ENCODE data around the gene PEX7. TPM values are rescaled to one million over a fixed set of nuclear protein-coding genes. Genes with fewer than 3 reads are reported as not detected.

Gene PEX7
- polyA plus RNA-seq, 1 experiment, result 5.6 TPM

GRCh38 chr6:136790411-136791295 lies 31.7 kb upstream of the PEX7 start:
- Histone ChIP-seq H3K36me3 (ENCODE audit: control insufficient read depth, insufficient read depth, low read length) (no peaks in the 10 kb centered on the region), H3K27me3 (ENCODE audit: control insufficient read depth, insufficient read depth, low read length) (no peaks in the 10 kb centered on the region), H3K4me3 (ENCODE audit: low read depth, low read length) (peak overlapping the region; percentile 98)
- no peak for DNase-seq (ENCODE audit: low read depth)
- POLR2A ChIA-PET, result interaction anchor here (0.6 to 0.8 kb wide), 3 partner anchors 148 to 1291 kb away, joined by 3 to 4 read pairs (median 3); no protein-coding TSS in a partner anchor
- CTCF ChIA-PET, result interaction anchor here (1.2 to 7.5 kb wide), 4 partner anchors 16 to 241 kb away, joined by 3 to 235 read pairs (median 6); partner anchors contain the start of gene MAP7
- TF ChIP-seq, protein P1, sequence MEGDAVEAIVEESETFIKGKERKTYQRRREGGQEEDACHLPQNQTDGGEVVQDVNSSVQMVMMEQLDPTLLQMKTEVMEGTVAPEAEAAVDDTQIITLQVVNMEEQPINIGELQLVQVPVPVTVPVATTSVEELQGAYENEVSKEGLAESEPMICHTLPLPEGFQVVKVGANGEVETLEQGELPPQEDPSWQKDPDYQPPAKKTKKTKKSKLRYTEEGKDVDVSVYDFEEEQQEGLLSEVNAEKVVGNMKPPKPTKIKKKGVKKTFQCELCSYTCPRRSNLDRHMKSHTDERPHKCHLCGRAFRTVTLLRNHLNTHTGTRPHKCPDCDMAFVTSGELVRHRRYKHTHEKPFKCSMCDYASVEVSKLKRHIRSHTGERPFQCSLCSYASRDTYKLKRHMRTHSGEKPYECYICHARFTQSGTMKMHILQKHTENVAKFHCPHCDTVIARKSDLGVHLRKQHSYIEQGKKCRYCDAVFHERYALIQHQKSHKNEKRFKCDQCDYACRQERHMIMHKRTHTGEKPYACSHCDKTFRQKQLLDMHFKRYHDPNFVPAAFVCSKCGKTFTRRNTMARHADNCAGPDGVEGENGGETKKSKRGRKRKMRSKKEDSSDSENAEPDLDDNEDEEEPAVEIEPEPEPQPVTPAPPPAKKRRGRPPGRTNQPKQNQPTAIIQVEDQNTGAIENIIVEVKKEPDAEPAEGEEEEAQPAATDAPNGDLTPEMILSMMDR (IDR thresholded peaks at IDR 0.05; ENCODE audit: insufficient read depth, low read depth, low read length), result no peak

DNA sequence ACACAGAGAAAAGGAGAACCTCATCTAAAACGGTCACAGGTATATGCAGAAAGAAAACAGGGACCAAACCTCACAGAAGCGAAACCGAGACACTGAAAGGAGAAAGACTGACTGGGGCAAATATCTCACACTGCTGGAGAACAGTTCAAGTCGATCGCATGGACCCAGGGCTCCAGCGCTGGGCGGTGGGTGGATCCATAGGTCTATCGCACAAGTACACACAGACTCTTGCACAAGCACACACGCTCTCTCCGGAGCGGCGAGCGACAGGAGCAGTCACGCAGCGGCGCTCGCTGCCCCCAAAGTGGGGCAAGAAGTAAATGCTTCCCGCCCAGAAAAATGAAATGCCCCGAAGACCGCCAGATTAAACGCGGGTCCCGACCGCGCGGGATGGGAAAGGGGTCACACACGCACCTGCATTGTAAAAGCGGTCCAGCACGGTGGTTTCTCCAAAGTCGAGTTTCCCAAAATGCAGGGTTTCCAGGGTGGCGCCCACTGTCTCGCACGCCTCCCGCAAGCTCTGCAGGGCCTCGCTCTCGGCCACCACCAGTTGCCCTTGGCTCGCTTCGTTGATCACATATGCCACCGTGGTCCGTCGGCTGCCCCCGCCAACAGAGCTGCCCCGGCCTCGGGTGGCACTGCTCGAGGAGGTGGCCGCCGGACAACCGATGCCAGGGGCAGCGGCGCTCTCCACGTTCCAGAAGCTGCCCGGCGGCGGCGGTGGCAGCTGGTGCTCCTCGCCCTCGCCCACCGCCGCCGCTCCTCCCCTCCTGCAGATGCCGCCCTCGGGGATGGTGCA lies 30.9 kb upstream of the PEX7 start:
- ChIA-PET POLR2A (no interaction called here), CTCF (interaction anchor here (0.7 to 7.5 kb wide), 51 partner anchors 10 to 523 kb away, joined by 3 to 235 read pairs (median 5); partner anchors contain the start of genes BCLAF1 and MAP7)
- H3K27me3 ChIP-seq (ENCODE audit: control insufficient read depth, insufficient read depth, low read length), result no peaks in the 10 kb centered on the region
- peak overlapping the region; percentile 98 for H3K4me3 ChIP-seq (ENCODE audit: low read depth, low read length)
- TF ChIP-seq, protein P1 (IDR thresholded peaks at IDR 0.05; ENCODE audit: insufficient read depth, low read depth, low read length), result no peak
- DNase-seq (ENCODE audit: low read depth), result no peak
- no peaks in the 10 kb centered on the region for H3K36me3 ChIP-seq (ENCODE audit: control insufficient read depth, insufficient read depth, low read length)

DNA sequence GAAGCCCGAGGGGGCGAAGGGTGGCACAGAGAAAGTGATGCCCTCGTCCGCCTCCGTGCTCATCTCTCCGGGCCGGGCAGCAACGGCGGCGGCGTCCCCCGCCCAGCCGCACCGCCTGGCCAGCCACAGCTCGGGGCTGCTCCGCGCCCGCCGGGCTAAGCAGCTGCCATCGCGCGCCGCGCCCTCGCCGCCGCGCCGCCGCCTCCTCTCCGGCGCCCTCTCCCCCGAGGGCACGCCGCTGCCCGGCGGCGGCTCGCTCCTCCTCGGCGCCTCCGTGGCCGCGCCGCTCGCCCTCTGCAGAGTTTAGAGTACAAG lies 30.3 kb upstream of the PEX7 start:
- ChIA-PET CTCF (interaction anchor here (0.6 to 7.5 kb wide), 61 partner anchors 8 to 543 kb away, joined by 3 to 235 read pairs (median 5); partner anchors contain the start of genes BCLAF1 and MAP7), POLR2A (no interaction called here)
- no peak for DNase-seq (ENCODE audit: low read depth)
- Histone ChIP-seq H3K4me3 (ENCODE audit: low read depth, low read length) (peak overlapping the region; percentile 98), H3K27me3 (ENCODE audit: control insufficient read depth, insufficient read depth, low read length) (no peaks in the 10 kb centered on the region), H3K36me3 (ENCODE audit: control insufficient read depth, insufficient read depth, low read length) (no peaks in the 10 kb centered on the region)
- TF ChIP-seq, protein P1 (IDR thresholded peaks at IDR 0.05; ENCODE audit: insufficient read depth, low read depth, low read length), result no peak

DNA sequence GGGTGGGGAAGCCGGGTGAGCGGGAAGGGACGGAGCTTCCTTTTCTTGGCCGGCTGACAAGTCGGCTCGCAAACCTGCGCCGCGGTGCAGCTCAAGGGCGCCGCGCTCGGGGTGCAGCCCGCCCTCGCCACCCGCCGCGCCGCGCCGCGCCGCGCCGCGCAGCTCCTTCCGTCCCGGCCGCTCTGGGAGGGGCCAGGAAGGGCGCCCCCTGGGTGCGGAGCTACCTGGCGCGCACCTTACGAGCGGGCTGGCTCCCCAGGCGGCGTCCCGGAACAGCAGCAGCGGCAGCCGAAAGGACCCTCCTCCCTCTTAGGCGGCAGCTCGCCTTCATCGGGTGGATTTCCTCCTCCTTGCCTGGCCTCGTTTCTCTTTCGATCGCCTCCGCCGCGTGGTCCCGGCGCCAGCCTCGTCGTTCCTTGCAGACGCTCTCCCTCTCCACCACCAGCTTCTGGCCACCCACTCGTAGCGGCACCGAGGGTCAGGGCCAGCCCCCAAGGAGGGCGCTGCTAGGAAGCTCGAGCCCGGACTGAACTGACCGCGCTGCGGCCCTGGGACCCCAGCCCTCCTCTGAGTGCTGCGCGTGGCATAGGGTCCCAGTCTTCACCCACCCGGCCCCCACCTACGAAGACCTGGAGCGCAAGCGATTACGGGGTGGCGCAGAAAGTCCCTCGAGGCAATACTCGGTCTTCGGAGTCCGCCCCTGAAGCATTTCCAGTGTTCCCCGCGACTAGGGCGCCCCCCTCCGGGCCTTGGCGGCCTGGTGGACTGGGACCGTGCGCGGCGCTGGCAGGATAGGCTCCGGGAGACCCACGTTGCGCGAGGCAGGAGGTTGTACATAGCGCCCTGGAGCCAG lies 29.8 kb upstream of the PEX7 start, which contains the start of gene MAP3K5:
TSS of gene MAP3K5 (minus strand) at position 68 of the 853 bp plus-strand sequence. CDS start 320 bp downstream, outside the sequence.
- DNase-seq (ENCODE audit: low read depth), result peak; percentile 22
- Histone ChIP-seq H3K27me3 (ENCODE audit: control insufficient read depth, insufficient read depth, low read length) (no peaks in the 10 kb centered on the region), H3K36me3 (ENCODE audit: control insufficient read depth, insufficient read depth, low read length) (no peaks in the 10 kb centered on the region), H3K4me3 (ENCODE audit: low read depth, low read length) (peak within 1 kb of the TSS; percentile 98)
- POLR2A ChIA-PET, result no interaction called here
- TF ChIP-seq, protein P1 (IDR thresholded peaks at IDR 0.05; ENCODE audit: insufficient read depth, low read depth, low read length), result peak; percentile 95
- CTCF ChIA-PET, result interaction anchor here (0.6 to 7.5 kb wide), 64 partner anchors 9 to 543 kb away, joined by 3 to 235 read pairs (median 5); partner anchors contain the start of genes BCLAF1 and MAP7
